K562 (cell line): Measurements from ENCODE around the gene BCAS1. TPM values are rescaled to one million over a fixed set of nuclear protein-coding genes. Genes with fewer than 3 reads are reported as not detected.
A peak's percentile ranks its signal among the peaks of the same experiment; 100 is the strongest.

Source experiments
- ATAC-seq: fragments of 200-7000 bp; cut with Tn5 transposase; 3 replicates; pipeline ENCODE4 v1.9.1; 2020; ENCODE audit warnings: moderate library complexity
- BruUV-seq: library from RNA; stranded (reverse); fragments of 400-500 nt; replicated peaks from 2 replicates; lab custom pipeline; 2021; lab: Mats Ljungman, UMichigan
- CTCF ChIA-PET: fragments of 300-600 bp; formaldehyde crosslinking; extraction: SDS; loops from one replicate; lab custom pipeline; 2021; ENCODE audit warnings: low intra/inter-chr PET ratio; lab: Yijun Ruan, JAX
- POLR2A ChIA-PET: fragments of 300-600, 350-650 bp; sonication (Branson Sonifier 250); formaldehyde crosslinking; extraction: SDS; loops from one replicate; lab custom pipeline; 2021; ENCODE audit warnings: antibody characterized with exemption, inconsistent platforms; lab: Yijun Ruan, JAX
- DNase-seq, 4 experiments: peaks; one replicate each; pipeline versions ENCODE4 v3.0.0 to v3.0.0-alpha.2; 2011 to 2018; ENCODE audit warnings: low spot score in 3 of 4, mixed read lengths in 3 of 4; ENCODE audit errors: extremely low read depth in 1 of 4
- FAIRE-seq: peaks from 2 replicates; lab custom pipeline; 2011; peaks lifted over from hg19 to GRCh38; lab: Jason Lieb, UNC
- H2AFZ ChIP-seq: 2 replicates; pipeline ENCODE4 v1.6.0; 2011; ENCODE audit warnings: low read depth, low read length, control low read depth, inconsistent platforms
- H3K27ac ChIP-seq: fragments of 200-600 bp; 3 replicates; pipeline ENCODE4 v1.8.0; 2011; ENCODE audit warnings: low read depth, mild to moderate bottlenecking, control low read depth, inconsistent platforms, low read length, moderate library complexity, mixed read lengths; ENCODE audit errors: extremely low read depth
- H3K27me3 ChIP-seq, 2 experiments: fragments of 300-600 bp in 1 of 2; 2 replicates in 1 of 2; 3 replicates in 1 of 2; pipeline versions ENCODE4 v1.6.0 to v1.8.0; 2011; ENCODE audit warnings: inconsistent platforms in 2 of 2, low read length in 2 of 2, mild to moderate bottlenecking in 1 of 2, mixed read lengths in 1 of 2, moderate library complexity in 1 of 2; ENCODE audit not compliant: control insufficient read depth in 2 of 2, insufficient read depth in 2 of 2
- H3K36me3 ChIP-seq: fragments of 300-600 bp; 3 replicates; pipeline ENCODE4 v1.8.0; 2011; ENCODE audit warnings: mild to moderate bottlenecking, low read length, inconsistent platforms; ENCODE audit not compliant: control insufficient read depth, insufficient read depth
- H3K4me1 ChIP-seq, 2 experiments: fragments of 200-600 bp in 1 of 2; replicated peaks in 1 of 2; 2 replicates in 1 of 2; 3 replicates in 1 of 2; pipeline versions ENCODE4 v1.5.1 to v1.8.0; 2011; ENCODE audit warnings: inconsistent platforms in 2 of 2, low read length in 2 of 2, mild to moderate bottlenecking in 1 of 2, mixed read lengths in 1 of 2, moderate library complexity in 1 of 2; ENCODE audit not compliant: control insufficient read depth in 2 of 2, insufficient read depth in 2 of 2
- H3K4me2 ChIP-seq: 2 replicates; pipeline ENCODE4 v1.6.1; 2011; ENCODE audit warnings: low read length, control low read depth, inconsistent platforms, mixed read lengths; ENCODE audit not compliant: insufficient read depth
- H3K4me3 ChIP-seq: fragments of 200-600 bp; sonication (generic), shearing (Covaris generic); 2 replicates; pipeline ENCODE4 v1.5.1; 2016; ENCODE audit warnings: control low read depth, inconsistent platforms
- H3K79me2 ChIP-seq: fragments of 200-600 bp; 3 replicates; pipeline ENCODE4 v1.8.0; 2011; ENCODE audit warnings: low read length, inconsistent platforms; ENCODE audit not compliant: control insufficient read depth, insufficient read depth
- H3K9ac ChIP-seq, 2 experiments: 2 replicates each; pipeline versions ENCODE4 v1.6.0 to v1.6.1; 2011; ENCODE audit warnings: low read depth in 2 of 2, low read length in 2 of 2, control low read depth in 1 of 2, inconsistent platforms in 1 of 2, mild to moderate bottlenecking in 1 of 2, mixed read lengths in 1 of 2; ENCODE audit not compliant: insufficient read depth in 1 of 2
- H3K9me1 ChIP-seq: one replicate; pipeline ENCODE4 v1.6.0; 2011; ENCODE audit warnings: inconsistent platforms, mild to moderate bottlenecking, low read length, moderate library complexity; ENCODE audit not compliant: control insufficient read depth, insufficient read depth
- H3K9me3 ChIP-seq: replicated peaks from 2 replicates; pipeline ENCODE4 v1.5.1; 2011; ENCODE audit warnings: low read depth, low read length, inconsistent platforms; ENCODE audit not compliant: control insufficient read depth, insufficient read depth
- H4K20me1 ChIP-seq: replicated peaks from 2 replicates; pipeline ENCODE4 v1.6.1; 2011; ENCODE audit warnings: low read length, inconsistent platforms, mixed read lengths; ENCODE audit not compliant: control insufficient read depth, insufficient read depth
- CREM ChIP-seq: IDR thresholded peaks from 2 replicates; pipeline ENCODE4 v1.6.1; 2014; ENCODE audit warnings: antibody characterized with exemption, low read depth
- EWSR1 ChIP-seq: fragments of 450-650 bp; IDR thresholded peaks from 2 replicates; pipeline ENCODE4 v1.6.1; 2018; ENCODE audit warnings: borderline replicate concordance, mild to moderate bottlenecking, low read depth, moderate library complexity; ENCODE audit not compliant: partially characterized antibody
- WGBS: fragments of 100-300 bp; shearing (Covaris generic); methylation state at CpG from one replicate; pipeline ENCODE4 v1.1.6; 2016; ENCODE audit warnings: low coverage, mixed read lengths; ENCODE audit not compliant: insufficient coverage; ENCODE audit errors: missing lambda C conversion rate; 5-methylcytosine and 5-hydroxymethylcytosine counted together
- in situ Hi-C: fragments of 300-500 bp; cut with MboI; formaldehyde crosslinking; loops from 4 replicates; pipeline ENCODE4 v1.15.0; 2018; ENCODE audit warnings: inconsistent platforms, mixed read lengths
- intact Hi-C: fragments of 100-400 bp; cut with micrococcal nuclease; formaldehyde crosslinking; loops from 2 replicates; pipeline ENCODE4 v1.14.2; 2022
- polyA plus RNA-seq, 8 experiments: library from polyadenylated mRNA; depleted of rRNA in 4 of 8; stranded (reverse) in 5 of 8; unstranded in 3 of 8; fragments of >200 nt; fragmentation: Nextera tagmentation in 2 of 8; fragmentation: Illumina TruSeq in 1 of 8; extraction: Ambion mirVana in 2 of 8; extraction: Trizol in 1 of 8; gene quantifications; 2 replicates each; pipeline versions ENCODE4 v1.2.1 to v1.2.3, GENCODE V29; 2011 to 2014; ENCODE audit warnings: inconsistent platforms in 1 of 8, missing spikeins in 1 of 8
- total RNA-seq, 7 experiments: library from RNA; depleted of rRNA in 6 of 7; stranded (reverse); fragments of >200 nt in 6 of 7; fragmentation: Illumina TruSeq in 2 of 7; extraction: Trizol in 2 of 7; gene quantifications; 2 replicates each; pipeline versions ENCODE4 v1.2.1 to v1.2.3, GENCODE V29; 2011 to 2021; ENCODE audit warnings: low replicate concordance in 1 of 7
- TF ChIP-seq, protein P1 (sequence below): fragments of 450-650 bp; IDR thresholded peaks from 2 replicates; pipeline ENCODE4 v1.6.1; 2017; ENCODE audit warnings: mild to moderate bottlenecking, moderate library complexity
- TF ChIP-seq, protein P2 (sequence below), 3 experiments: fragments of 200-800 bp in 1 of 3; fragments of 250-450 bp in 1 of 3; fragments of 450-650 bp in 1 of 3; sonication (Bioruptor Pico) in 1 of 3; sonication (Bioruptor generic) in 1 of 3; formaldehyde crosslinking in 1 of 3; IDR thresholded peaks; 2 replicates each; pipeline versions ENCODE4 v1.6.1 to v1.8.0; 2016 to 2022; ENCODE audit warnings: mild to moderate bottlenecking in 2 of 3, missing genetic modification characterization in 2 of 3, missing compliant biosample characterization in 1 of 3, moderate library complexity in 1 of 3

The BCAS1 gene
- total and polyA plus RNA-seq, 9 of the 15 experiments (the other 6 are each of a cell fraction or from before 2014, with no cell fraction given) = 0.18 to 2.3 (median 0.93) TPM

GRCh38 chr20:54068495-54068894 lies 1.9 kb downstream of the BCAS1 start:
- CTCF ChIA-PET = no interaction called here
- intact Hi-C loops = loop anchor here (10.0 kb wide), 3 partner anchors 494 to 864 kb away; no protein-coding TSS in a partner anchor
- TF ChIP-seq EWSR1 = peak; percentile 32
- TF ChIP-seq, protein P1, sequence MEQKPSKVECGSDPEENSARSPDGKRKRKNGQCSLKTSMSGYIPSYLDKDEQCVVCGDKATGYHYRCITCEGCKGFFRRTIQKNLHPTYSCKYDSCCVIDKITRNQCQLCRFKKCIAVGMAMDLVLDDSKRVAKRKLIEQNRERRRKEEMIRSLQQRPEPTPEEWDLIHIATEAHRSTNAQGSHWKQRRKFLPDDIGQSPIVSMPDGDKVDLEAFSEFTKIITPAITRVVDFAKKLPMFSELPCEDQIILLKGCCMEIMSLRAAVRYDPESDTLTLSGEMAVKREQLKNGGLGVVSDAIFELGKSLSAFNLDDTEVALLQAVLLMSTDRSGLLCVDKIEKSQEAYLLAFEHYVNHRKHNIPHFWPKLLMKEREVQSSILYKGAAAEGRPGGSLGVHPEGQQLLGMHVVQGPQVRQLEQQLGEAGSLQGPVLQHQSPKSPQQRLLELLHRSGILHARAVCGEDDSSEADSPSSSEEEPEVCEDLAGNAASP = no peak
- TF ChIP-seq CREM = no peak
- TF ChIP-seq, protein P2, sequence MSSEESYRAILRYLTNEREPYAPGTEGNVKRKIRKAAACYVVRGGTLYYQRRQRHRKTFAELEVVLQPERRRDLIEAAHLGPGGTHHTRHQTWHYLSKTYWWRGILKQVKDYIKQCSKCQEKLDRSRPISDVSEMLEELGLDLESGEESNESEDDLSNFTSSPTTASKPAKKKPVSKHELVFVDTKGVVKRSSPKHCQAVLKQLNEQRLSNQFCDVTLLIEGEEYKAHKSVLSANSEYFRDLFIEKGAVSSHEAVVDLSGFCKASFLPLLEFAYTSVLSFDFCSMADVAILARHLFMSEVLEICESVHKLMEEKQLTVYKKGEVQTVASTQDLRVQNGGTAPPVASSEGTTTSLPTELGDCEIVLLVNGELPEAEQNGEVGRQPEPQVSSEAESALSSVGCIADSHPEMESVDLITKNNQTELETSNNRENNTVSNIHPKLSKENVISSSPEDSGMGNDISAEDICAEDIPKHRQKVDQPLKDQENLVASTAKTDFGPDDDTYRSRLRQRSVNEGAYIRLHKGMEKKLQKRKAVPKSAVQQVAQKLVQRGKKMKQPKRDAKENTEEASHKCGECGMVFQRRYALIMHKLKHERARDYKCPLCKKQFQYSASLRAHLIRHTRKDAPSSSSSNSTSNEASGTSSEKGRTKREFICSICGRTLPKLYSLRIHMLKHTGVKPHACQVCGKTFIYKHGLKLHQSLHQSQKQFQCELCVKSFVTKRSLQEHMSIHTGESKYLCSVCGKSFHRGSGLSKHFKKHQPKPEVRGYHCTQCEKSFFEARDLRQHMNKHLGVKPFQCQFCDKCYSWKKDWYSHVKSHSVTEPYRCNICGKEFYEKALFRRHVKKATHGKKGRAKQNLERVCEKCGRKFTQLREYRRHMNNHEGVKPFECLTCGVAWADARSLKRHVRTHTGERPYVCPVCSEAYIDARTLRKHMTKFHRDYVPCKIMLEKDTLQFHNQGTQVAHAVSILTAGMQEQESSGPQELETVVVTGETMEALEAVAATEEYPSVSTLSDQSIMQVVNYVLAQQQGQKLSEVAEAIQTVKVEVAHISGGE (CRISPR knock-in tag; IDR thresholded peaks at IDR 0.05) = peak in 1 of 3 experiments; percentile 84; a peak in 2 of 6 replicates

More at GRCh38 chr20:54068495-54068894, 1.9 kb downstream of the BCAS1 start:
- Histone ChIP-seq H3K9me3 (peaks cover 1% of the 10 kb centered on the region; the same call in 1 of the 2 replicates), H3K4me3 (no peak overlapping the region), H3K9ac (no peak overlapping the region), H3K4me2 (no peak overlapping the region), H4K20me1 (no peaks in the 10 kb centered on the region), H3K27me3 (no peaks in the 10 kb centered on the region; a peak in 1 of 5 replicates), H3K9me1 (no peaks in the 10 kb centered on the region), H3K79me2 (no peaks in the 10 kb centered on the region), H3K4me1 (peaks cover 18 to 30% of the 10 kb centered on the region in 2 experiments; a peak in 4 of 5 replicates), H3K36me3 (no peaks in the 10 kb centered on the region), H3K27ac (no peak overlapping the region), H2AFZ (no peak overlapping the region)
- in situ Hi-C loops = loop anchor here (10.0 kb wide), 1 partner anchor 514 kb away; no protein-coding TSS in a partner anchor
- FAIRE-seq (no peak), ATAC-seq (no peak), DNase-seq (no peak)
- WGBS = 32% methylated on average over 5 of the region's 5 CpGs
- POLR2A ChIA-PET = no interaction called here
- no TSS peak for BruUV-seq
